ENCODE data around the gene SCUBE2.
"Not testable (repeated sequence)": the region's sequence is repeated elsewhere in the genome, so short reads cannot be mapped to it uniquely, and the experiment has no call there.

SCUBE2 gene

GRCh38 chr11:9123595-9124304 is 32.4 kb upstream of the SCUBE2 start:
- Mint-ChIP-seq H3K27me3 (ENCODE audit: low read depth) (peaks cover 11% of the 10 kb centered on the region), H3K4me1 (ENCODE audit: low read depth) (peaks cover 12% of the 10 kb centered on the region), H3K9me3 (no peaks in the 10 kb centered on the region), H3K36me3 (ENCODE audit: low read depth) (peaks cover 4% of the 10 kb centered on the region), H3K27ac (no peak overlapping the region), H3K4me3 (no peak overlapping the region)
- DNase-seq (ENCODE audit: low spot score), result no peak

GRCh38 chr11:9121469-9121796 is 30.0 kb upstream of the SCUBE2 start:
- Mint-ChIP-seq H3K9me3 (no peaks in the 10 kb centered on the region), H3K36me3 (ENCODE audit: low read depth) (peaks cover 2% of the 10 kb centered on the region), H3K27me3 (ENCODE audit: low read depth) (peaks cover 10% of the 10 kb centered on the region), H3K27ac (no peak overlapping the region), H3K4me3 (no peak overlapping the region), H3K4me1 (ENCODE audit: low read depth) (peaks cover 4% of the 10 kb centered on the region)
- no peak for DNase-seq (ENCODE audit: low spot score)

- peaks cover 10% of the 10 kb centered on the region for H3K27me3 Mint-ChIP-seq (ENCODE audit: low read depth)
- H3K4me1 Mint-ChIP-seq (ENCODE audit: low read depth), result peaks cover 1% of the 10 kb centered on the region
- H3K9me3 Mint-ChIP-seq, result no peaks in the 10 kb centered on the region
- H3K4me3 Mint-ChIP-seq, result no peak overlapping the region
- H3K27ac Mint-ChIP-seq, result no peak overlapping the region
- DNase-seq (ENCODE audit: low spot score), result no peak
- peaks cover 2% of the 10 kb centered on the region for H3K36me3 Mint-ChIP-seq (ENCODE audit: low read depth)
Observed at GRCh38 chr11:9120664-9121468, 29.5 kb upstream of the SCUBE2 start.

- Mint-ChIP-seq H3K4me1 (ENCODE audit: low read depth) (peaks cover 1% of the 10 kb centered on the region), H3K27me3 (ENCODE audit: low read depth) (peaks cover 10% of the 10 kb centered on the region), H3K36me3 (ENCODE audit: low read depth) (peaks cover under 1% of the 10 kb centered on the region), H3K27ac (no peak overlapping the region), H3K4me3 (no peak overlapping the region), H3K9me3 (peaks cover 8% of the 10 kb centered on the region)
- no peak for DNase-seq (ENCODE audit: low spot score)
Observed at GRCh38 chr11:9118277-9118676, 26.9 kb upstream of the SCUBE2 start.

- DNase-seq (ENCODE audit: low spot score), result no peak
- Mint-ChIP-seq H3K36me3 (ENCODE audit: low read depth) (peaks cover 3% of the 10 kb centered on the region), H3K4me1 (ENCODE audit: low read depth) (peaks cover 5% of the 10 kb centered on the region), H3K27me3 (ENCODE audit: low read depth) (peaks cover 5% of the 10 kb centered on the region), H3K9me3 (peaks cover 27% of the 10 kb centered on the region), H3K4me3 (no peak overlapping the region), H3K27ac (no peak overlapping the region)
Observed at GRCh38 chr11:9112075-9112474, 20.7 kb upstream of the SCUBE2 start.

GRCh38 chr11:9109858-9110731 is 18.7 kb upstream of the SCUBE2 start:
- no peak for DNase-seq (ENCODE audit: low spot score)
- Mint-ChIP-seq H3K9me3 (peaks cover 27% of the 10 kb centered on the region), H3K4me1 (ENCODE audit: low read depth) (peaks cover 5% of the 10 kb centered on the region), H3K27me3 (ENCODE audit: low read depth) (peaks cover 17% of the 10 kb centered on the region), H3K36me3 (ENCODE audit: low read depth) (peaks cover 3% of the 10 kb centered on the region), H3K4me3 (no peak overlapping the region), H3K27ac (no peak overlapping the region)

GRCh38 chr11:9104580-9104979 is 13.2 kb upstream of the SCUBE2 start:
- H3K4me1 Mint-ChIP-seq (ENCODE audit: low read depth), result peaks cover 5% of the 10 kb centered on the region
- no peaks in the 10 kb centered on the region for H3K36me3 Mint-ChIP-seq (ENCODE audit: low read depth)
- H3K27ac Mint-ChIP-seq, result no peak overlapping the region
- H3K4me3 Mint-ChIP-seq, result no peak overlapping the region
- DNase-seq (ENCODE audit: low spot score), result no peak
- peaks cover 35% of the 10 kb centered on the region for H3K27me3 Mint-ChIP-seq (ENCODE audit: low read depth)
- no peaks in the 10 kb centered on the region for H3K9me3 Mint-ChIP-seq

GRCh38 chr11:9103542-9104276 is 12.3 kb upstream of the SCUBE2 start:
- no peak overlapping the region for H3K4me3 Mint-ChIP-seq
- no peak for DNase-seq (ENCODE audit: low spot score)
- peaks cover 41% of the 10 kb centered on the region for H3K27me3 Mint-ChIP-seq (ENCODE audit: low read depth)
- H3K27ac Mint-ChIP-seq, result no peak overlapping the region
- H3K4me1 Mint-ChIP-seq (ENCODE audit: low read depth), result peaks cover 5% of the 10 kb centered on the region
- H3K36me3 Mint-ChIP-seq (ENCODE audit: low read depth), result no peaks in the 10 kb centered on the region
- no peaks in the 10 kb centered on the region for H3K9me3 Mint-ChIP-seq

GRCh38 chr11:9099617-9100016 is 8.2 kb upstream of the SCUBE2 start:
- H3K36me3 Mint-ChIP-seq (ENCODE audit: low read depth), result no peaks in the 10 kb centered on the region
- no peaks in the 10 kb centered on the region for H3K4me1 Mint-ChIP-seq (ENCODE audit: low read depth)
- H3K27me3 Mint-ChIP-seq (ENCODE audit: low read depth), result peaks cover 38% of the 10 kb centered on the region
- DNase-seq (ENCODE audit: low spot score), result no peak
- no peak overlapping the region for H3K27ac Mint-ChIP-seq
- no peak overlapping the region for H3K4me3 Mint-ChIP-seq
- no peaks in the 10 kb centered on the region for H3K9me3 Mint-ChIP-seq

GRCh38 chr11:9098455-9098854 is 7.1 kb upstream of the SCUBE2 start:
- not testable (repeated sequence) for DNase-seq (ENCODE audit: low spot score); H3K4me3 Mint-ChIP-seq; H3K36me3 Mint-ChIP-seq (ENCODE audit: low read depth); H3K27ac Mint-ChIP-seq; H3K4me1 Mint-ChIP-seq (ENCODE audit: low read depth); H3K9me3 Mint-ChIP-seq
- peaks cover 42% of the 10 kb centered on the region for H3K27me3 Mint-ChIP-seq (ENCODE audit: low read depth)

GRCh38 chr11:9097186-9097943 is 6.0 kb upstream of the SCUBE2 start:
- H3K36me3 Mint-ChIP-seq (ENCODE audit: low read depth); DNase-seq (ENCODE audit: low spot score); H3K4me1 Mint-ChIP-seq (ENCODE audit: low read depth); H3K27ac Mint-ChIP-seq; H3K4me3 Mint-ChIP-seq; H3K9me3 Mint-ChIP-seq: not testable (repeated sequence)
- H3K27me3 Mint-ChIP-seq (ENCODE audit: low read depth), result peaks cover 51% of the 10 kb centered on the region

GRCh38 chr11:9096427-9096826 is 5.0 kb upstream of the SCUBE2 start:
- DNase-seq (ENCODE audit: low spot score), result no peak
- no peaks in the 10 kb centered on the region for H3K9me3 Mint-ChIP-seq
- no peak overlapping the region for H3K27ac Mint-ChIP-seq
- no peaks in the 10 kb centered on the region for H3K4me1 Mint-ChIP-seq (ENCODE audit: low read depth)
- H3K27me3 Mint-ChIP-seq (ENCODE audit: low read depth), result peaks cover 50% of the 10 kb centered on the region
- H3K4me3 Mint-ChIP-seq, result no peak overlapping the region
- H3K36me3 Mint-ChIP-seq (ENCODE audit: low read depth), result peaks cover 3% of the 10 kb centered on the region

GRCh38 chr11:9095421-9095820 is 4.0 kb upstream of the SCUBE2 start:
- peaks cover 47% of the 10 kb centered on the region for H3K27me3 Mint-ChIP-seq (ENCODE audit: low read depth)
- H3K27ac Mint-ChIP-seq, result no peak overlapping the region
- H3K36me3 Mint-ChIP-seq (ENCODE audit: low read depth), result peaks cover 3% of the 10 kb centered on the region
- H3K4me3 Mint-ChIP-seq, result no peak overlapping the region
- DNase-seq (ENCODE audit: low spot score), result no peak
- H3K4me1 Mint-ChIP-seq (ENCODE audit: low read depth), result no peaks in the 10 kb centered on the region
- no peaks in the 10 kb centered on the region for H3K9me3 Mint-ChIP-seq
